ENCODE results near the gene LOXL1. TPM values are rescaled to one million over a fixed set of nuclear protein-coding genes. Genes with fewer than 3 reads are reported as not detected.

Gene LOXL1
- polyA plus RNA-seq, 1 of the 3 experiments (the other 2 are of a cell fraction), result 50.3 TPM

GRCh38 chr15:73930790-73931281 lies 4.6 kb downstream of the LOXL1 start:
- CTCF ChIA-PET, result interaction anchor here (1.4 kb wide), 1 partner anchor 15 kb away, joined by 3 read pairs; no protein-coding TSS in a partner anchor
- no peak overlapping the region for H3K4me3 ChIP-seq (ENCODE audit: low read depth in 2 of 2, low read length in 1 of 2)
- TF ChIP-seq TCF12 (IDR thresholded peaks at IDR 0.05) (peak; percentile 39; the same call in 1 of the 2 replicates), RCOR1 (IDR thresholded peaks at IDR 0.05; ENCODE audit: low read length) (no peak), USF2 (IDR thresholded peaks at IDR 0.05; ENCODE audit: borderline replicate concordance, low read depth, low read length) (no peak), ELF1 (IDR thresholded peaks at IDR 0.05) (no peak), RXRA (IDR thresholded peaks at IDR 0.05; ENCODE audit: borderline replicate concordance, low read depth) (no peak), TAF1 (IDR thresholded peaks at IDR 0.05; ENCODE audit: borderline replicate concordance, low read depth, low read length) (no peak), SIN3A (IDR thresholded peaks at IDR 0.05; ENCODE audit: borderline replicate concordance, low read depth, low read length) (no peak), RFX5 (IDR thresholded peaks at IDR 0.05; ENCODE audit: low read length) (no peak), YY1 (IDR thresholded peaks at IDR 0.05; ENCODE audit: low read depth) (no peak), GATA2 (CRISPR knock-in tag; IDR thresholded peaks at IDR 0.05) (no peak), IRF3 (IDR thresholded peaks at IDR 0.05; ENCODE audit: low read depth, low read length) (no peak), TEAD4 (IDR thresholded peaks at IDR 0.05; ENCODE audit: borderline replicate concordance, insufficient read depth) (no peak), SMC3 (IDR thresholded peaks at IDR 0.05; ENCODE audit: low read depth, low read length) (no peak), RAD21 (IDR thresholded peaks at IDR 0.05; ENCODE audit: low read length) (no peak), NFIC (IDR thresholded peaks at IDR 0.05; ENCODE audit: borderline replicate concordance) (no peak; the same call in 1 of the 2 replicates), EZH2phosphoT487 (IDR thresholded peaks at IDR 0.05; ENCODE audit: borderline replicate concordance, low read depth) (no peak), FOXJ3 (CRISPR knock-in tag; IDR thresholded peaks at IDR 0.05) (no peak)
- TF ChIP-seq, protein P1, sequence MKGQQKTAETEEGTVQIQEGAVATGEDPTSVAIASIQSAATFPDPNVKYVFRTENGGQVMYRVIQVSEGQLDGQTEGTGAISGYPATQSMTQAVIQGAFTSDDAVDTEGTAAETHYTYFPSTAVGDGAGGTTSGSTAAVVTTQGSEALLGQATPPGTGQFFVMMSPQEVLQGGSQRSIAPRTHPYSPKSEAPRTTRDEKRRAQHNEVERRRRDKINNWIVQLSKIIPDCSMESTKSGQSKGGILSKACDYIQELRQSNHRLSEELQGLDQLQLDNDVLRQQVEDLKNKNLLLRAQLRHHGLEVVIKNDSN (IDR thresholded peaks at IDR 0.05; ENCODE audit: borderline replicate concordance, low read depth), result no peak
- TF ChIP-seq, protein P2, sequence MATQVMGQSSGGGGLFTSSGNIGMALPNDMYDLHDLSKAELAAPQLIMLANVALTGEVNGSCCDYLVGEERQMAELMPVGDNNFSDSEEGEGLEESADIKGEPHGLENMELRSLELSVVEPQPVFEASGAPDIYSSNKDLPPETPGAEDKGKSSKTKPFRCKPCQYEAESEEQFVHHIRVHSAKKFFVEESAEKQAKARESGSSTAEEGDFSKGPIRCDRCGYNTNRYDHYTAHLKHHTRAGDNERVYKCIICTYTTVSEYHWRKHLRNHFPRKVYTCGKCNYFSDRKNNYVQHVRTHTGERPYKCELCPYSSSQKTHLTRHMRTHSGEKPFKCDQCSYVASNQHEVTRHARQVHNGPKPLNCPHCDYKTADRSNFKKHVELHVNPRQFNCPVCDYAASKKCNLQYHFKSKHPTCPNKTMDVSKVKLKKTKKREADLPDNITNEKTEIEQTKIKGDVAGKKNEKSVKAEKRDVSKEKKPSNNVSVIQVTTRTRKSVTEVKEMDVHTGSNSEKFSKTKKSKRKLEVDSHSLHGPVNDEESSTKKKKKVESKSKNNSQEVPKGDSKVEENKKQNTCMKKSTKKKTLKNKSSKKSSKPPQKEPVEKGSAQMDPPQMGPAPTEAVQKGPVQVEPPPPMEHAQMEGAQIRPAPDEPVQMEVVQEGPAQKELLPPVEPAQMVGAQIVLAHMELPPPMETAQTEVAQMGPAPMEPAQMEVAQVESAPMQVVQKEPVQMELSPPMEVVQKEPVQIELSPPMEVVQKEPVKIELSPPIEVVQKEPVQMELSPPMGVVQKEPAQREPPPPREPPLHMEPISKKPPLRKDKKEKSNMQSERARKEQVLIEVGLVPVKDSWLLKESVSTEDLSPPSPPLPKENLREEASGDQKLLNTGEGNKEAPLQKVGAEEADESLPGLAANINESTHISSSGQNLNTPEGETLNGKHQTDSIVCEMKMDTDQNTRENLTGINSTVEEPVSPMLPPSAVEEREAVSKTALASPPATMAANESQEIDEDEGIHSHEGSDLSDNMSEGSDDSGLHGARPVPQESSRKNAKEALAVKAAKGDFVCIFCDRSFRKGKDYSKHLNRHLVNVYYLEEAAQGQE (IDR thresholded peaks at IDR 0.05; ENCODE audit: low read depth, low read length), result no peak
- TF ChIP-seq, protein P3, sequence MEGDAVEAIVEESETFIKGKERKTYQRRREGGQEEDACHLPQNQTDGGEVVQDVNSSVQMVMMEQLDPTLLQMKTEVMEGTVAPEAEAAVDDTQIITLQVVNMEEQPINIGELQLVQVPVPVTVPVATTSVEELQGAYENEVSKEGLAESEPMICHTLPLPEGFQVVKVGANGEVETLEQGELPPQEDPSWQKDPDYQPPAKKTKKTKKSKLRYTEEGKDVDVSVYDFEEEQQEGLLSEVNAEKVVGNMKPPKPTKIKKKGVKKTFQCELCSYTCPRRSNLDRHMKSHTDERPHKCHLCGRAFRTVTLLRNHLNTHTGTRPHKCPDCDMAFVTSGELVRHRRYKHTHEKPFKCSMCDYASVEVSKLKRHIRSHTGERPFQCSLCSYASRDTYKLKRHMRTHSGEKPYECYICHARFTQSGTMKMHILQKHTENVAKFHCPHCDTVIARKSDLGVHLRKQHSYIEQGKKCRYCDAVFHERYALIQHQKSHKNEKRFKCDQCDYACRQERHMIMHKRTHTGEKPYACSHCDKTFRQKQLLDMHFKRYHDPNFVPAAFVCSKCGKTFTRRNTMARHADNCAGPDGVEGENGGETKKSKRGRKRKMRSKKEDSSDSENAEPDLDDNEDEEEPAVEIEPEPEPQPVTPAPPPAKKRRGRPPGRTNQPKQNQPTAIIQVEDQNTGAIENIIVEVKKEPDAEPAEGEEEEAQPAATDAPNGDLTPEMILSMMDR (IDR thresholded peaks at IDR 0.05), result no peak
- TF ChIP-seq, protein P4, sequence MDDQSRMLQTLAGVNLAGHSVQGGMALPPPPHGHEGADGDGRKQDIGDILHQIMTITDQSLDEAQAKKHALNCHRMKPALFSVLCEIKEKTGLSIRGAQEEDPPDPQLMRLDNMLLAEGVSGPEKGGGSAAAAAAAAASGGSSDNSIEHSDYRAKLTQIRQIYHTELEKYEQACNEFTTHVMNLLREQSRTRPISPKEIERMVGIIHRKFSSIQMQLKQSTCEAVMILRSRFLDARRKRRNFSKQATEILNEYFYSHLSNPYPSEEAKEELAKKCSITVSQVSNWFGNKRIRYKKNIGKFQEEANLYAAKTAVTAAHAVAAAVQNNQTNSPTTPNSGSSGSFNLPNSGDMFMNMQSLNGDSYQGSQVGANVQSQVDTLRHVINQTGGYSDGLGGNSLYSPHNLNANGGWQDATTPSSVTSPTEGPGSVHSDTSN (IDR thresholded peaks at IDR 0.05), result no peak
- TF ChIP-seq, protein P5, sequence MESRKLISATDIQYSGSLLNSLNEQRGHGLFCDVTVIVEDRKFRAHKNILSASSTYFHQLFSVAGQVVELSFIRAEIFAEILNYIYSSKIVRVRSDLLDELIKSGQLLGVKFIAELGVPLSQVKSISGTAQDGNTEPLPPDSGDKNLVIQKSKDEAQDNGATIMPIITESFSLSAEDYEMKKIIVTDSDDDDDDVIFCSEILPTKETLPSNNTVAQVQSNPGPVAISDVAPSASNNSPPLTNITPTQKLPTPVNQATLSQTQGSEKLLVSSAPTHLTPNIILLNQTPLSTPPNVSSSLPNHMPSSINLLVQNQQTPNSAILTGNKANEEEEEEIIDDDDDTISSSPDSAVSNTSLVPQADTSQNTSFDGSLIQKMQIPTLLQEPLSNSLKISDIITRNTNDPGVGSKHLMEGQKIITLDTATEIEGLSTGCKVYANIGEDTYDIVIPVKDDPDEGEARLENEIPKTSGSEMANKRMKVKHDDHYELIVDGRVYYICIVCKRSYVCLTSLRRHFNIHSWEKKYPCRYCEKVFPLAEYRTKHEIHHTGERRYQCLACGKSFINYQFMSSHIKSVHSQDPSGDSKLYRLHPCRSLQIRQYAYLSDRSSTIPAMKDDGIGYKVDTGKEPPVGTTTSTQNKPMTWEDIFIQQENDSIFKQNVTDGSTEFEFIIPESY (IDR thresholded peaks at IDR 0.05; ENCODE audit: borderline replicate concordance, low read depth), result no peak

More at GRCh38 chr15:73930790-73931281, 4.6 kb downstream of the LOXL1 start:
- no peak overlapping the region for H2AFZ ChIP-seq (ENCODE audit: low read depth)
- peaks cover 21 to 53% of the 10 kb centered on the region in 2 experiments; a peak in 3 of 4 replicates for H3K4me1 ChIP-seq (ENCODE audit: control insufficient read depth in 1 of 2, insufficient read depth in 2 of 2, low read depth in 1 of 2, low read length in 1 of 2)
- H3K9ac ChIP-seq, result peak overlapping the region; percentile 73
- H4K20me1 ChIP-seq (ENCODE audit: insufficient read depth), result no peaks in the 10 kb centered on the region
- POLR2A ChIA-PET, result no interaction called here
- no peaks in the 10 kb centered on the region for H3K27me3 ChIP-seq (ENCODE audit: insufficient read depth)
- H3K9me2 ChIP-seq, result no peaks in the 10 kb centered on the region
- no peaks in the 10 kb centered on the region for H3K9me3 ChIP-seq
- H3K79me2 ChIP-seq (ENCODE audit: insufficient read depth), result peaks cover 56% of the 10 kb centered on the region
- H3K27ac ChIP-seq (ENCODE audit: low read depth in 2 of 2, low read length in 1 of 2), result peak overlapping the region in 1 of 2 experiments; percentile 98; a peak in 2 of 4 replicates
- H3F3A ChIP-seq (replicated peaks; ENCODE audit: insufficient read depth), result peaks cover 16% of the 10 kb centered on the region
- no peak for DNase-seq
- no peaks in the 10 kb centered on the region for H3K36me3 ChIP-seq (replicated peaks in 1 of 2; ENCODE audit: control insufficient read depth in 1 of 2, insufficient read depth in 2 of 2, low read length in 1 of 2)
- H3K4me2 ChIP-seq, result peak overlapping the region; percentile 66; the same call in 1 of the 2 replicates
- 89% methylated on average over 3 of the region's 7 CpGs for WGBS (ENCODE audit: low lambda C conversion rate)
